ENCODE data around the gene CNKSR1.
"Not testable (repeated sequence)": the region's sequence is repeated elsewhere in the genome, so short reads cannot be mapped to it uniquely, and the experiment has no call there.

The CNKSR1 gene

DNA sequence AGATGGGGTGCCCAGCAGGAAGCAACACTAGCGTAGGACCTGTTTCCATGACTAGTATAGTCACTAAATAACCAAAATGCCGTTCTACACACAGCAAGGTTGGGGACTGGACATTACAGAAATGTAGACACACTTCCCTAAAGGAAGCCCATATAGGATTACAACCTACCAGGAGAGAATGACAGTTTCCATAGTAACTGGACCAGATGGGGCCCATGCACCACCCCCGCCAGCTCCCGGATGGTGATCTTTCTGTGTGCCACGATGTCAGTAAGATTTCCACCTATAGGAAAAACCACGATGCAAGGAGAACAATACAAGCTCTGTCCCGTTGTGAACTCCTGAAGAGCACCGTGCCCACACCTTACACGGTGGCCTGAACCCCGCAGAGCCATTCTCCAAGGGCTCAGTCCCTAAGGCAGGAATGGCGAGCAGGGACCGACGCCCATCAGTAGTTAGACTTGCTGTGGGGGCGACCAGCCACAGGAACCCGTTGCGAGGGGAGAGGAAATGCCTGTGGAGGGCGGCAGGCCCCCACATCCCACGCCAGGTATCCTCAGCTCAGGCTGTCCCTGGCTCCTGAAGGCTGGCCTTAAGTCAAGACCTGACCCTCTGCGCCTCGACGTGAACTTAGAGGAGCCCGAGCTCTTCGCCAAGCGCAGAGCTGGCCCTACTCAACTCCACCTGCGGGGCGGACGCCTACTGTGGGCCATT is 43.1 kb downstream of the CNKSR1 start:
- DNase-seq (ENCODE audit: low spot score), result no peak
- no peak for TF ChIP-seq CTCF (IDR thresholded peaks at IDR 0.05; ENCODE audit: extremely low read depth, missing control alignments)

GRCh38 chr1:26221094-26221493 is 43.8 kb downstream of the CNKSR1 start:
- no peak for DNase-seq (ENCODE audit: low spot score)
- no peak for TF ChIP-seq CTCF (IDR thresholded peaks at IDR 0.05; ENCODE audit: extremely low read depth, missing control alignments)

DNA sequence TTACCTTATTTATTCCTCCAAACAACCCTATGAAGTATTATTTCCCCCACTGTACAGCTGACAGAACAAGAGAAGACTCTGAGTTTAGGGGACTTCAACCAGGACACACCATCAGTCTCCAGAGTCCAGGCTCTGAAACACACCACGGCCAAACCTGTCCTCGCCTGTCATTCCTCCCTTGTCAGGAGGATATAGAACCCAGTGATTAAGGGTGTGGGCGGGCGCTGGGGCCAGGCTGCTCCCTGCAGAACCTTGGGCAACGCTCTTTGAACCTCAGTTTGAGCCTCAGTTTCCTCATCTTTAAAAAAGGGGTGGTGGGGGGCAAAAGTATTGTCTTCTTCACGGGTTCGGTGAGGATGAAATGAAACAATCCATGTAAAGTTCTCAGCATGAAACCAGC is 47.3 kb downstream of the CNKSR1 start:
- TF ChIP-seq CTCF (IDR thresholded peaks at IDR 0.05; ENCODE audit: extremely low read depth, missing control alignments), result no peak
- no peak for DNase-seq (ENCODE audit: low spot score)

DNA sequence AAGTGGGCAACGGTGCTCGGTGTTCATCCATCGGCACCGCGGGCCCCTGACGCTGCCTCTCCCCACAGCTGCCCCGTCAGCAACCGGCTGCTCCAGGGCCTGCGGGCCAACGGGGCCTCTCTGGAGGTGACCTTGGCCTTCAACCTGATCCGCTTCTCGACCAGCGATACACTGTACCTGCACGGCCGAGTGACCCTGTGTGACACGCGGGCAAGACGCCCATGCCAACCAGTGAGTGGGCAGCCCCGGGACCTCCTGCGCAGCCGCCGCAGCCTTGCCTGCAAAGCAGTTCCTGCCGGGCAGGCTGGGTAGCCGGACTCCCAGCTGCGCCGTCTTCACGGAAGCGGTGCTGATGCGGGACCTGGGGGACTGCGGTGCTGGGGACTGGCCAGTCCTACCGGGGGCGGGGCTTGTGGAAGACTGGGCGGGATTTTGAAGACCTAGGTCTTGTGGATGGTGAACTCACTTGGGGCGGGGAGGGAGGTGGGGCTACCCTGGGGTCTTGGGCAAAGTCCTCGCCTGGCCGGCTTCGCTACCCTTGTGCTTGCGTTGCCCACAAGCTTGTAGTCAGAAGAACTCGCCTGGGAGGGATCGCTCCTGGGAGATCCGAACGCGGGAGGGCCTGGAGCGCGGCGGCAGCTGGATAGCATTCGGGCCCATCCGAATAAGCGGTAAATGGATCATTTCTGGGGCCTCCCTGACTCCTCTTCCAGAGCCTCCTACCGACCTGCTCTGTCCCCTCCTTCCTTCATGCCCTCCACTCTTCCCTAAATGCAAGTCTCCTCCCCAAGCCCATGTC is 47.9 kb downstream of the CNKSR1 start:
- TF ChIP-seq CTCF (IDR thresholded peaks at IDR 0.05; ENCODE audit: extremely low read depth, missing control alignments), result no peak
- peak; percentile 37 for DNase-seq (ENCODE audit: low spot score)

GRCh38 chr1:26230682-26231081 is 53.4 kb downstream of the CNKSR1 start:
- not testable (repeated sequence) for DNase-seq (ENCODE audit: low spot score)

GRCh38 chr1:26233903-26234643 is 56.8 kb downstream of the CNKSR1 start, which contains the start of gene CEP85:
CEP85 (plus strand) TSS chr1:26234200; CDS start chr1:26239784, 5,584 bp downstream.
- DNase-seq (ENCODE audit: low spot score), result peak; percentile 99
- peak; percentile 94 for TF ChIP-seq CTCF (IDR thresholded peaks at IDR 0.05; ENCODE audit: extremely low read depth, missing control alignments)

DNA sequence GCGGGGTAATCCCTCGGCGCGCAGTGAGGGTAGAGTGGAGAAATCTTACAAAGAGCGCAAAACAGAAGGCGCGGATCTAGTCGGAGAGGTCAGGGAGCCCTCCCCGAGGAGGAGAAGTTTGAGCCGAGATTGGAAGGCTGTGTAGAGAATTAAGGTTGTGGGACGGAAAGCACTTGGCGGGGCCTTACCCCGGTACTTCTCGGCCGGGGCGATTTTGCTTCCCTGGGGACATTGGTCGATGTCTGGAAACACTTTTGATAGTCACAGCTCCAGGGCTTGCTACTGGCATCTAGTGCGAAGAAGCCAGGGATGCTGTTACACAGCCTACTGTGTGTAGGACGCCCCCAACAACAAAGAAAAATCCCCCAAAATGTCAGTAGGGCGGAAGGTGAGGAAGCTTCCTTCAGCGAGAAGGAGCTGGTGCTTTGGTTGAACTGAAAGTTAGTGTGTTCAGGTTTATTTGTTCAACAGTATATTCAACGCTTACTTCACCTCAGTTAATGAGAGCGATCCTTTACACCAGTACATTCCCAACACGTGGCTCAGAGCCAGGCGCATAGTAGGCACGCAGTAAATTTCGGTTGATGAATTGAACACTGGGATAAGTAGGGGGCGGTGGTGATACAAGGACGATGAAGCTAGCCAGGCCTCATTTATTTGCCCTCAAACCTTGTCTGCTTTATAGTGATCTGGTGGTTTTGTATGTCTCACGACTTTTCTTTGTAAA is 57.5 kb downstream of the CNKSR1 start:
- peak; percentile 32 for DNase-seq (ENCODE audit: low spot score)
- TF ChIP-seq CTCF (IDR thresholded peaks at IDR 0.05; ENCODE audit: extremely low read depth, missing control alignments), result no peak
